CD4-positive, alpha-beta T cell treated with Interleukin-1 beta for 1 hour (primary cell): ENCODE measurements around the gene DNAH6.
A peak's percentile ranks its signal among the peaks of the same experiment; 100 is the strongest.
"Not testable (repeated sequence)": the region's sequence is repeated elsewhere in the genome, so short reads cannot be mapped to it uniquely, and the experiment has no call there.

Experiments used
- DNase-seq, 2 donors: peaks; one replicate each; pipeline ENCODE4 v3.0.0-alpha.2; 2020 to 2022

Gene DNAH6

DNA sequence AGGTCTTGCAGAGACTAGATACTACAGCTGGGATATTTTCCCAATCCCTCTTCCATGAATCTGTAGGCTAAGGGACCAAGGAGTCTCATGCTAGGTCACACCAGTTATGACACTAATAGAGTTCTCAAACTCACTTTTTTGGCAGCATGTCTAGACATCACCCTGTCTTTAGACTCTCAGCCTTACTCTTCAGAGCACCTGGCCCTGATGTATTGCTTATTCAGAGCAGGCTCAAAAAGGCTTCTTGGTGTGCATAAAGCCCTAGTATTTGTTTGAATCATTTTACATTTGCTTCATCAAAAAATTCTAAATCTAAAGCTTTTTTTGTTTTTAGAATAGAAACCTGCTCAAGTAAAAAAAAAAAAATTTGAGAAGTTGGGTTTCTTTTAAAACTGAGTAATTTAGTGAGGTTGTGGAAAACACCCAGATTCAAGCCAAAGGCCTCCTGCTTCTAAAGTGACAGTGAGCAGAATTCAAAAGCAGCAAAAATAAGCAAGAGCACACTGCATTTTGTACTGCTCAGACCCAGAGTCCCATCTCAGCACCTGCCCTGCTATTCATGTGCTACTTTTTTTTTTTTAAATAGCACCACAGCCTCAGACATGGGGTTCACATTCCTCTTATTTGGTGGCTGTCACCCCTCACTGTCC, 18.0 kb upstream of the DNAH6 start:
- no peak for DNase-seq

DNA sequence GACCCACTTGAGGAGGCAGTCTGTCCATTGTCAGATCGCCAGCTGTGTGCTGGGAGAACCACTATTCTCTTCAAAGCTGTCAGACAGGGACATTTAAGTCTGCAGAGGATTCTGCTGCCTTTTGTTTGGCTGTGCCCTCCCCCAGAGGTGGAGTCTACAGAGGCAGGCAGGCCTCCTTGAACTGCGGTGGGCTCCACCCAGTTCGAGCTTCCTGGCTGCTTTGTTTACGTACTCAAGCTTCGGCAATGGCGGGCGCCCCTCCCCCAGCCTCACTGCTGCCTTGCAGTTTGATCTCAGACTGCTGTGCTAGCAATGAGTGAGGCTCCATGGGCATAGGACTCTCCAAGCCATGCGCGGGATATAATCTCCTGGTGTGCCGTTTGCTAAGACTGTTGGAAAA, 5.3 kb upstream of the DNAH6 start:
- peak; percentile 28 to 46 for DNase-seq

DNA sequence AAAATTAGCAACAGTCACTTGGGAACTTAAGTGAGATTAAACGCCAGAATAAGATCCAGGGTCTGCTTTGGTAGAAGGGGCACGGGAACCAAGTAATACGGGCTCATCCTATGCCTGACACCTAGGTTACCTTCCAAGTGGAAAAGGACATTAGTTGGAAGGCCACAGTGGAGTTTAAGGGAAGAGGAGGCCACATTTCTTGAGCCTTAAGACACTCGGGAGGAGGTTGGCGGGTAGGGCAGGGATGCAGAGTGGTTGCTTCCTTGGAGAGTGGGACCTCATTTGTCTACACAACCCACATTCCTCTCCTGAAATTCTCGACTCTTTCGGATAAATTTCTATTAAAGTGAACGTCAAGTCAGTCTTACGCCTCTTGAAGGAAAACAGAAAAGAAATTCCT, 510 bp upstream of the DNAH6 start:
- DNase-seq, result no peak

- DNase-seq, result no peak
Measured at GRCh38 chr2:84519332-84519957, 3.1 kb downstream of the DNAH6 start.

DNA sequence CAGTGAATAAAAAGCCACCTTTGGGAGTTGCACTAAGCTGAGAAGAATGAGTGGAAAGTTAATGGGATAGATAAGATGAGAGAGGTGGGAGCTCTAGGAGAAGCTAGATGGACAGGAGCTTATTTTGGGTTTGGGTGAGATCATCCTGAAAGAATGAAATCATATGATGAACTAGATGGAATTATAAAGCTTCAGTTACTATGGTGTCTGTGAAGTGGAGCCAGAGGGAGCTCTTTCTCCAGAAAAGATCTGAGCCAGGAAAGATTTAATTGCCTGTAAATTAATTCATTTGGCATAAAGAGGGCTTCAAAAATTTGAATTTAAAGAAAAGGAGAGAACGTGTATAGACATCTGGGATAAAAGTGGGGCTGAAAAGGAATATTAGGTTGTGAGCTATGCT, 10.3 kb downstream of the DNAH6 start:
- peak in 1 of 2 donors; percentile 19 for DNase-seq

- DNase-seq, result no peak
Measured at GRCh38 chr2:84527137-84528129, 11.1 kb downstream of the DNAH6 start.

DNA sequence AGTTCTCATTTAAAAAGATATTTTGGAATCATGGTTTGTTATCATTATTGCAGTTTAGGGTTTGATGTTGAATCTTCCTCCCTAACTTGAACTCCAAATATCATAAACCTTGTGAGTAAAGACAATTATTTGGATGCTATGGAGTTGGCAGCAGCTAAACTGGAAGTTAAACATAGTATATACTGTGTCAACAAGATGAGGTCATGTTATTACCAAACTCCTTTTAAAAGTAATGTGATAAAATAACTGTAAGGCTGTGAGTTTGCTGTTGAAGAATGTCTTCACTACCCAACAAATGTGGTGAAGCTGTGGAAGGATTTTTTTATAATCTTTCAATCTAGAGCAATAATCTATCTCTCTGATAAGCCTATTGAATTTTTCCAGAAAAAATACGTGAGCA, 16.0 kb downstream of the DNAH6 start:
- DNase-seq, result no peak

GRCh38 chr2:84534225-84534624, 17.9 kb downstream of the DNAH6 start:
- DNase-seq, result no peak

DNA sequence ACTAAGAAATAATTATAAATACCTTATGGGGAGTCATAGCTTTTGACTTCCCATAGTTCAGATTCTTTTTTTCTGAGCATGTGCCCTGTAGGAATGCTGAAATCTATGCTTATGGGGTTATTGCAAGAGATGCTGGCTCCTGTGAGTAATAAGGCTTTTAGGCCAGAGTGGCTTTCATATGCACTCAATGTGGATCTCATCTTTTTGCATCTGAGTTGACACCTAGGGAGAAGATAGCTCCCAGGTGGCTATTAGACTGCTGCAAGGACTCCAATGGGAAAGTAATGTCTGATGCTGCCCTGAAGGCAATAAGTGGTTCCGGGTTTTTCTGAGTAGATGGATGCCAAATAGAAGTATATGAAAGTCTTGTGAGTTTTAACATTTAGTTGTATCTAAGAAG, 21.0 kb downstream of the DNAH6 start:
- no peak for DNase-seq

- DNase-seq, result peak in 1 of 2 donors; percentile 5
Measured at GRCh38 chr2:84539729-84540128, 23.4 kb downstream of the DNAH6 start.

- DNase-seq, result no peak
Measured at GRCh38 chr2:84545005-84545404, 28.7 kb downstream of the DNAH6 start.

GRCh38 chr2:84546551-84546950, 30.3 kb downstream of the DNAH6 start:
- DNase-seq, result no peak

DNA sequence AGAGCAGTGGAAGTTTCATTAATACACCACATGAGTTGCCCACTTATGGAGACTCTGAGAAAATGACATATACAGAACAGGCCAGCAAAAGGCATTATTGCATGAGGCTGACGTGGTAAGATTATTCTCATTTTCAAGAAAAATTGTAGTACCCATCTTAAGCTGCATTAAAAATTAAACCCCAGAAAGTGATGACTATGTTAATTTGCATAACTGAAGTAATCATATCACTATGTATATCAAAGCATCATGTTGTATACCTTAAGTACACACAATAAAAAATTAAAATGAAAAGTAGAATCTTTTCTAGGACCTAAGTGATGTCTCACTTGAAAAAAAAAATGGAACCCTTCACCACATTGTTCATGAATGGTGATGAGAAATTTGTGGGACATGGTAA, 32.0 kb downstream of the DNAH6 start:
- no peak for DNase-seq

DNA sequence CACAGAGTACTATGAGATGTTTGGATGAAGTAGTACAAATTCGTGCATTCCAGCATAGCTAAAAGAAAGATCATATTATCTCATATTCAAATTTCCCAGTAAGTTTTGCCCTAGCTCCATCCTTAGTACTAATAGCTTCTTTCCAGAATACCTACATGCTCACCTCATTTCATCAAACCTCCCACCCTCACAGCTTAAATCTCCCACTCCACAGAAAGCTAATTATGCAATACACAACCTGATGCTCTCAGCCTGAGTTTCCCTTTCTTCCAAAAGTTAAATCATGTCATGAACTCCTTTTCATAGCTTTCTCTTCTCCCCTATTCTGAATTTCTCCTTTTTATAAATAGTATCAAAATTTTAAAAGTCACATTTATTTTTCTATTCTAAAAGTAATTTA, 34.6 kb downstream of the DNAH6 start:
- no peak for DNase-seq

DNA sequence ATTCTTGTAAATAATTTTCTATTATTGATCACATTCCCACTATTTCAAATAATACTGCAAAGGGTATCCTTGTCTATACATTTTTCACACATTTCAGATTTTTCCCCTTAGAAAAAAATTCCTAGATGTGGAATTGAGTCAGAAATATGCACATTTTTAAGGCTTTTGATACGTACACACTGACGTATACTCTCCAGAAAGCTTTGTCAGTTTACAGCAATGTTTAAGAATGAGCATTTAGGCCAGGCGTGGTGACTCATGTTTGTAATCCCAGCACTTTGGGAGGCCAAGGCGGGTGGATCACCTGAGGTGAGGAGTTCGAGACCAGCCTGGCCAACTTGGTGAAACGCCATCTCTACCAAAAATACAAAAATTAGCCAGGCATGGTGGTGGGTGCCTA, 35.2 kb downstream of the DNAH6 start:
- not testable (repeated sequence) for DNase-seq

DNA sequence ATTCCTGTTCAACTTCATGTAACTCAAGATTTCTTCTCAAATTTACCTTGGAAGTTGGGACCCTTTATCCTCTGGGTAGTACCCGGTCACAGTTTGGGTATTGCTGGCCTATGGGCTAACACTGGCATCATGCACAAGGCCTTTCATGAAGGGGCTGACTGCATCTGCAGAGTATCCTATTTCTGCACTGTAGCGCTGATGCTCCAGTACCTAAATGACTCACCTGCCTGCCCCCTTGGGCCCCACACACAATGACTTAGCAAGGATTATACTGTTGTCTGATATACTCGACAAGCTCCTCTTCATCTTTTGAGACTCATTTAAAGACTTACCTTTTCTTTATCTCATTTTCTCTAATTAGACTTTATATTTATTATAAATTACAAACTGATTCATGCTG, 39.9 kb downstream of the DNAH6 start:
- DNase-seq, result no peak

- DNase-seq, result no peak
Measured at GRCh38 chr2:84559838-84560237, 43.5 kb downstream of the DNAH6 start.

- DNase-seq, result no peak
Measured at GRCh38 chr2:84579661-84580060, 63.4 kb downstream of the DNAH6 start.

DNA sequence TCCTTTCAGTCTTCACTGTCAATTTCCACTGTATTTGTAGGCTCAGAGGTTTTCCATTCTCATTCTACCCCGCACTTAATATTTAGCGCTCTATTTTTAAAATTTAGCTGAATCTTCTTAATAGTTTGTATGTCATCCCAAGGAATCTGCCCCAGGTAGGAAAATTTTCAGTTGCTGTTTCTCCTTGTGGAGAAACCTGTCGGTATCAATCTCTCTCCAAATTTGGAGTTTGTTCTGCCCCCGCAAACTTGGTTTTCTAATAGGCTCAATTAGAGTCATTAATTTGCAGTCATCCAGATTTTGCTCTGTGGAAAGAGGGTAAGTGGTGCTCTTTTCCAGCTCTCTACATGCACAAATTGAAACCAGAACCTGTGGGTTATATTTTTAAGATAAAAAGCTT, 87.6 kb downstream of the DNAH6 start:
- DNase-seq, result no peak

GRCh38 chr2:84613082-84613481, 96.8 kb downstream of the DNAH6 start:
- DNase-seq, result no peak

DNA sequence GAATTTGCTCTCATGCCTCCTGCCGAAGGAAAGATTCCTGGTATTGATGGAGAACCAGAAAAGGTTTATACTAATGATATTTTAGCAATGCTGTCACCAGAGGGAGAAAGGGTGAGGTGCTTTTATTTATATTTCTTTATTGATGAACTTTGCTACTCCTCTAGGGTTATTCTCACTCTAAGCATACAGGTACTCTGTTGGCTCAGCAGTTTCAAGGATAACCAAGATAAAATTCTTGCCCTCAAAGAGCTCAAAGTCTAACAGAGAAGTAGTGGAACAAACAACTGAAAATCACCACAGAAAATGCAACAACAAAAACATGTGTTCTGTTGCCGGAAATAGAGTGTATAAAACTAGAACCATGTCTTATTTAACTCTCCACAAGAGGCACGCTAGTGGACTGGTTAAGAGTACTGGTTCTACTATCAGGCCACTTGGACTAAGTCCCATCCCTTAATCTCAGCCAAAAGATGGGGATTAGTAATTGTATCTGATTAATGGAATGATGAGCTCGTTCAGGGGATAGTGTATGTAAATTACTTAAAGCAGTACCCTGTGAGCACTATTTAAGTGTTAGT, 103.6 kb downstream of the DNAH6 start:
- no peak for DNase-seq

DNA sequence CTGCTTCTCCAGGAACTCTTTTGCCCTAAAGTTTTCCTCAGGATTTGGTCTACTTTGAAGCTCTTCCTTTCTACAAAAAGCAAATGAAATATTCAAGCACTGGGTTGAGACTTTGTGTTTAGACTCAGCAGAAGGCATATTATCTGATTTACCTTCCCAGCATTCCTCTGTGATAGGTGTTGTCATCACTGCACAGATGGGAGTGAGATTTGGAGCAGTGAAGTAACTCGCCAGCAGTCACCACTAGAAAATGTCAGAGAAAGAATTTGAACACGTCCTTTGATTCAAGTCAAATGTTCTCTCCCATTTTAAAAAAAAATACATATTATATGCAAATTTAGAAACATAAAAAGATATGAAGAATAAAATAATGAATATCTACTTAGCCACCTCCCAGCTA, 112.2 kb downstream of the DNAH6 start:
- no peak for DNase-seq

DNA sequence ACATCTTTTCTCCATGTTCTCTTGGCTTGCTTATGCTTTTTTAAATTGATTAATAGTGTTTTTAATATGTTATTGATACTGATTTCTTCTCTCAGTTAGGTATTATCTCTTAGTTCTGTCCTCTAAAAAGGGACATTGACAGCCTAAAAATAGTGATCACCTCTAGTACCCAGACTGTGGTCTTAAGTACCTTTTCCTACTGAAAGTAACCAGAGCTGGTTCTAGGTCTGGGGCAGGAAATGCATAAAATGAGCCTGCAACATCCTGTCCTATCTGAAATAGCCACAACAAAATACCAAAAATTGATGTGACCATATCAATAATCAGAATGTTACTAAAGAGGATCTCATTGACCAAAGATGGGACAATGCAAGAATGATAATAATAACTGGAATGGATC, 113.3 kb downstream of the DNAH6 start:
- no peak for DNase-seq
